HG02588 (cell line): ENCODE data around the gene ZC3H10.
A peak's percentile ranks its signal among the peaks of the same experiment; 100 is the strongest.
"Not testable (repeated sequence)": the region's sequence is repeated elsewhere in the genome, so short reads cannot be mapped to it uniquely, and the experiment has no call there.

Source experiments
- ATAC-seq: cut with Tn5 transposase; IDR thresholded peaks from one replicate; pipeline ENCODE4 v1.9.1; 2021; ENCODE audit warnings: mild to moderate bottlenecking, moderate library complexity; ENCODE audit not compliant: unreplicated experiment

The ZC3H10 gene

GRCh38 chr12:56117778-56118687 lies at the start of gene ZC3H10:
Gene ZC3H10 (plus strand): TSS chr12:56118266. CDS start chr12:56120563, 2,297 bp downstream.
- ATAC-seq, result peak; percentile 83

GRCh38 chr12:56071648-56072047 lies 46.4 kb upstream of the ZC3H10 start:
- ATAC-seq, result no peak

GRCh38 chr12:56074396-56074795 lies 43.7 kb upstream of the ZC3H10 start:
- ATAC-seq, result no peak

- not testable (repeated sequence) for ATAC-seq
Measured at GRCh38 chr12:56077966-56078365, 40.1 kb upstream of the ZC3H10 start.

GRCh38 chr12:56078427-56078826 lies 39.6 kb upstream of the ZC3H10 start:
- no peak for ATAC-seq

GRCh38 chr12:56078931-56079722 lies 38.9 kb upstream of the ZC3H10 start:
- ATAC-seq, result no peak

- no peak for ATAC-seq
Measured at GRCh38 chr12:56079723-56080555, 38.1 kb upstream of the ZC3H10 start, which contains the start of gene ERBB3. Gene ERBB3 (plus strand): TSS chr12:56080165. CDS start chr12:56080301, 136 bp downstream.

GRCh38 chr12:56080556-56081138 lies 37.4 kb upstream of the ZC3H10 start:
- no peak for ATAC-seq

- no peak for ATAC-seq
Measured at GRCh38 chr12:56081393-56082347, 36.4 kb upstream of the ZC3H10 start.

- ATAC-seq, result no peak
Measured at GRCh38 chr12:56082382-56082781, 35.7 kb upstream of the ZC3H10 start.

- ATAC-seq, result no peak
Measured at GRCh38 chr12:56082967-56083366, 35.1 kb upstream of the ZC3H10 start.

GRCh38 chr12:56084958-56085543 lies 33.0 kb upstream of the ZC3H10 start:
- ATAC-seq, result no peak

GRCh38 chr12:56086096-56086495 lies 32.0 kb upstream of the ZC3H10 start:
- ATAC-seq, result no peak

- no peak for ATAC-seq
Measured at GRCh38 chr12:56086608-56087007, 31.5 kb upstream of the ZC3H10 start.

- no peak for ATAC-seq
Measured at GRCh38 chr12:56087220-56087619, 30.8 kb upstream of the ZC3H10 start.

GRCh38 chr12:56097738-56098137 lies 20.3 kb upstream of the ZC3H10 start:
- ATAC-seq, result no peak

GRCh38 chr12:56098592-56098991 lies 19.5 kb upstream of the ZC3H10 start:
- no peak for ATAC-seq

- ATAC-seq, result no peak
Measured at GRCh38 chr12:56099787-56100186, 18.3 kb upstream of the ZC3H10 start.

- no peak for ATAC-seq
Measured at GRCh38 chr12:56101045-56101444, 17.0 kb upstream of the ZC3H10 start.
